GM23338 (cell line): Measurements from ENCODE around the gene GLS. TPM values are rescaled to one million over a fixed set of nuclear protein-coding genes. Genes with fewer than 3 reads are reported as not detected.

Experiments used
- ATAC-seq: fragments of 200-7000 bp; cut with Tn5 transposase; 3 replicates; pipeline ENCODE4 v1.9.1; 2020
- DNase-seq: peaks from one replicate; pipeline ENCODE4 v3.0.0-alpha.2; 2015; ENCODE audit warnings: low spot score
- H2AFZ ChIP-seq: fragments of 200-600 bp; sonication (generic); 2 replicates; pipeline ENCODE4 v1.8.0; 2016; ENCODE audit warnings: antibody characterized with exemption, mild to moderate bottlenecking, moderate library complexity
- H3F3A ChIP-seq: fragments of 200-600 bp; sonication (generic); replicated peaks from 2 replicates; pipeline ENCODE4 v1.8.0; 2017; ENCODE audit warnings: antibody characterized with exemption, mixed run types, low read depth
- H3K27ac ChIP-seq: fragments of 200-600 bp; sonication (generic); 2 replicates; pipeline ENCODE4 v1.6.1; 2016; ENCODE audit warnings: low read depth
- H3K27me3 ChIP-seq: fragments of 200-600 bp; sonication (generic); 2 replicates; pipeline ENCODE4 v1.8.0; 2016; ENCODE audit warnings: mild to moderate bottlenecking, mixed run types, moderate library complexity; ENCODE audit not compliant: insufficient read depth
- H3K36me3 ChIP-seq: fragments of 200-600 bp; sonication (generic); 2 replicates; pipeline ENCODE4 v1.8.0; 2016; ENCODE audit warnings: mild to moderate bottlenecking; ENCODE audit not compliant: insufficient read depth
- H3K4me1 ChIP-seq: fragments of 200-600 bp; sonication (generic); 2 replicates; pipeline ENCODE4 v1.8.0; 2016; ENCODE audit warnings: mild to moderate bottlenecking, moderate library complexity; ENCODE audit not compliant: insufficient read depth
- H3K4me2 ChIP-seq: fragments of 200-600 bp; sonication (generic); 2 replicates; pipeline ENCODE4 v1.7.1; 2017; ENCODE audit warnings: mixed run types
- H3K4me3 ChIP-seq: fragments of 200-600 bp; sonication (generic); 2 replicates; pipeline ENCODE4 v1.6.1; 2016; ENCODE audit warnings: mixed run types
- H3K79me2 ChIP-seq: fragments of 200-600 bp; sonication (generic); replicated peaks from 2 replicates; pipeline ENCODE4 v1.8.0; 2017; ENCODE audit warnings: mild to moderate bottlenecking; ENCODE audit not compliant: insufficient read depth
- H3K9me2 ChIP-seq: fragments of 200-600 bp; sonication (generic); 2 replicates; pipeline ENCODE4 v1.8.0; 2017; ENCODE audit not compliant: insufficient read depth
- H4K20me1 ChIP-seq: fragments of 200-600 bp; sonication (generic); replicated peaks from 2 replicates; pipeline ENCODE4 v1.8.0; 2017; ENCODE audit warnings: mild to moderate bottlenecking; ENCODE audit not compliant: insufficient read depth
- H3K27ac Mint-ChIP-seq: 2 replicates; pipeline ENCODE4 v1.8.0; 2020; ENCODE audit warnings: inconsistent platforms, mild to moderate bottlenecking, moderate library complexity, mixed read lengths
- H3K27me3 Mint-ChIP-seq: 3 replicates; pipeline ENCODE4 v1.8.0; 2022; ENCODE audit warnings: low read depth, mild to moderate bottlenecking, moderate library complexity, mixed read lengths, inconsistent platforms; ENCODE audit not compliant: insufficient read depth, poor library complexity
- H3K36me3 Mint-ChIP-seq: 3 replicates; pipeline ENCODE4 v1.8.0; 2021; ENCODE audit warnings: low read depth, mild to moderate bottlenecking, inconsistent platforms, moderate library complexity, mixed read lengths
- H3K4me1 Mint-ChIP-seq: 3 replicates; pipeline ENCODE4 v1.8.0; 2020; ENCODE audit warnings: mild to moderate bottlenecking, inconsistent platforms, mixed read lengths
- H3K4me3 Mint-ChIP-seq: 3 replicates; pipeline ENCODE4 v1.8.0; 2021; ENCODE audit warnings: moderate library complexity, mild to moderate bottlenecking, inconsistent platforms, mixed read lengths
- H3K9me3 Mint-ChIP-seq: 3 replicates; pipeline ENCODE4 v1.8.0; 2020; ENCODE audit warnings: moderate library complexity, mild to moderate bottlenecking, inconsistent platforms, mixed read lengths
- CREB1 ChIP-seq: fragments of 250-450 bp; sonication (Bioruptor Pico); IDR thresholded peaks from 2 replicates; pipeline ENCODE4 v1.5.0; 2020; ENCODE audit warnings: low read depth, mild to moderate bottlenecking, moderate library complexity
- CTCF ChIP-seq, 2 experiments: fragments of 200-600 bp in 1 of 2; sonication (generic) in 1 of 2; conservative IDR thresholded peaks; 2 replicates each; pipeline versions ENCODE4 v1.5.1 to v1.6.1; 2016 to 2017; ENCODE audit warnings: antibody characterized with exemption in 2 of 2, low read depth in 2 of 2, mild to moderate bottlenecking in 2 of 2, moderate library complexity in 1 of 2
- ETS1 ChIP-seq: IDR thresholded peaks from 2 replicates; pipeline ENCODE4 v1.6.1; 2016; ENCODE audit warnings: antibody characterized with exemption
- JUNB ChIP-seq: IDR thresholded peaks from one replicate; pipeline ENCODE4 v1.6.1; 2016; ENCODE audit warnings: antibody characterized with exemption; ENCODE audit not compliant: unreplicated experiment
- NANOG ChIP-seq: IDR thresholded peaks from 2 replicates; pipeline ENCODE4 v1.6.1; 2016; ENCODE audit warnings: antibody characterized with exemption, borderline replicate concordance
- POLR2AphosphoS5 ChIP-seq: IDR thresholded peaks from 2 replicates; pipeline ENCODE4 v1.6.1; 2016; ENCODE audit warnings: antibody characterized with exemption, low read depth
- REST ChIP-seq: IDR thresholded peaks from one replicate; pipeline ENCODE4 v1.6.1; 2018; ENCODE audit warnings: antibody characterized with exemption; ENCODE audit not compliant: unreplicated experiment
- STAT1 ChIP-seq: IDR thresholded peaks from one replicate; pipeline ENCODE4 v1.6.1; 2016; ENCODE audit warnings: antibody characterized with exemption; ENCODE audit not compliant: unreplicated experiment
- ZNF114 ChIP-seq: fragments of 250-450 bp; sonication (Bioruptor Pico); IDR thresholded peaks from 2 replicates; pipeline ENCODE4 v1.5.0; 2020; ENCODE audit warnings: mild to moderate bottlenecking, moderate library complexity
- ZNF331 ChIP-seq: fragments of 250-450 bp; sonication (Bioruptor Pico); IDR thresholded peaks from 2 replicates; pipeline ENCODE4 v1.5.0; 2020; ENCODE audit warnings: low read depth, mild to moderate bottlenecking, moderate library complexity
- ZNF462 ChIP-seq: fragments of 250-450 bp; sonication (Bioruptor Pico); IDR thresholded peaks from 2 replicates; pipeline ENCODE4 v1.5.0; 2020; ENCODE audit warnings: mild to moderate bottlenecking, moderate library complexity
- polyA plus RNA-seq: library from polyadenylated mRNA; unstranded; fragments of >200 nt; fragmentation: Nextera tagmentation; extraction: Ambion mirVana; gene quantifications from 2 replicates; pipeline ENCODE4 v1.2.1, GENCODE V29; 2016
- total RNA-seq: library from RNA; depleted of rRNA; stranded (reverse); fragments of >200 nt; shearing (Covaris generic); gene quantifications from 2 replicates; pipeline ENCODE4 v1.2.3, GENCODE V29; 2014

The GLS gene
- total and polyA plus RNA-seq, 2 experiments from 2014 or later: 38.1 to 172 TPM

GRCh38 chr2:190837420-190837819, 43.2 kb upstream of the GLS start:
- H3K9me3 Mint-ChIP-seq: no peaks in the 10 kb centered on the region
- Histone ChIP-seq H2AFZ (no peak overlapping the region), H4K20me1 (no peaks in the 10 kb centered on the region), H3K9me2 (peaks cover 5% of the 10 kb centered on the region), H3K27ac (no peak overlapping the region), H3K79me2 (no peaks in the 10 kb centered on the region), H3K4me2 (no peak overlapping the region), H3K4me1 (no peaks in the 10 kb centered on the region), H3F3A (no peaks in the 10 kb centered on the region), H3K4me3 (no peak overlapping the region), H3K27me3 (no peaks in the 10 kb centered on the region), H3K36me3 (no peaks in the 10 kb centered on the region)
- H3K36me3 Mint-ChIP-seq: no peaks in the 10 kb centered on the region
- no peak overlapping the region for H3K4me3 Mint-ChIP-seq
- no peak for ATAC-seq
- TF ChIP-seq NANOG (no peak), REST (no peak), ZNF114 (CRISPR knock-in tag) (no peak), ZNF331 (CRISPR knock-in tag) (no peak), CTCF (conservative IDR thresholded peaks at IDR 0.05; ENCODE audit: low read depth in 2 of 2) (no peak), JUNB (no peak), STAT1 (no peak), ETS1 (no peak), CREB1 (CRISPR knock-in tag) (no peak), ZNF462 (CRISPR knock-in tag) (no peak), POLR2AphosphoS5 (no peak)
- no peak for DNase-seq
- peaks cover 5% of the 10 kb centered on the region; the same call in 1 of the 3 replicates for H3K4me1 Mint-ChIP-seq
- H3K27me3 Mint-ChIP-seq: no peaks in the 10 kb centered on the region
- H3K27ac Mint-ChIP-seq: no peak overlapping the region
